Measurements from ENCODE around the gene CNTNAP2.
"Not testable (repeated sequence)": the region's sequence is repeated elsewhere in the genome, so short reads cannot be mapped to it uniquely, and the experiment has no call there.

Gene CNTNAP2

DNA sequence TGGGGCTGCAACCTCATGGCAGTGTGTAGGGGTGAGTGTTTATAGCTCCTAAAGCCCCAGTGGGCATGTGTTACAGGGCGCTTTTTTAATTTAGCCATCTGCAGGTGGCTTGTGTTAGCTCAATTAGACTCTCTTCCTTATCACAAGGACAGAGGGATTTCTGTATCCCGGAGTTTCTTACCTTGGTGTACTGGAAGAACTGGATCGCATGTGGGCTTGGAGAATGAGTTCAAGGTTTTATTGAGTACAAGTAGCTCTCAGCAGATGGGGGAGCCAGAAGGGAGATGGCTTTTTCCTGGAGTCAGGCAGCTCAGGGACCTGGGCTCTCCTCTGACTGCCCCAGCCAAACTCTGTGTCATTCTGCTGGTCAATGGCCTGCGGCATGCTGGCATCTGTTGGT, 2320.4 kb downstream of the CNTNAP2 start:
- no peak for DNase-seq

- DNase-seq: no peak
These were observed 2325.6 kb downstream of the CNTNAP2 start for GRCh38 chr7:148442141-148442655.

DNA sequence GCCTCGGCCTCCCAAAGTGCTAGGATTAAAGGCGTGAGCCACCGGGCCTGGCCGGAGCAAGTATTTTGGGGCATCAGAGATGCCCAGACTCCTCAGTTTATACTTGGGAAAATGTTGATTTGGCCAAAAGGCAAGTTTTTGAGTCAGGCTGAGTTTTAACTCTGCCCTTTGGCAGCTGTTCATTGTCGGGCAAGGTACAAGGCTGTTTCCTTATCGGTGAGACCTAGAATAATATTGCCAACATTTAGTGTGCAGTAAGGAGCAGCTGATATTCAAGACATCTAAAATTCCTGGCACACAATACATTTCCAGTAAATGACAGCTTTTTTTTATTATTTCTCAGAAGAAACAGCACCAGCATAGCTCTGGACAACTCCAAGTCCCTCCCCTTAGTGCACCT, 2326.3 kb downstream of the CNTNAP2 start:
- DNase-seq: no peak

DNA sequence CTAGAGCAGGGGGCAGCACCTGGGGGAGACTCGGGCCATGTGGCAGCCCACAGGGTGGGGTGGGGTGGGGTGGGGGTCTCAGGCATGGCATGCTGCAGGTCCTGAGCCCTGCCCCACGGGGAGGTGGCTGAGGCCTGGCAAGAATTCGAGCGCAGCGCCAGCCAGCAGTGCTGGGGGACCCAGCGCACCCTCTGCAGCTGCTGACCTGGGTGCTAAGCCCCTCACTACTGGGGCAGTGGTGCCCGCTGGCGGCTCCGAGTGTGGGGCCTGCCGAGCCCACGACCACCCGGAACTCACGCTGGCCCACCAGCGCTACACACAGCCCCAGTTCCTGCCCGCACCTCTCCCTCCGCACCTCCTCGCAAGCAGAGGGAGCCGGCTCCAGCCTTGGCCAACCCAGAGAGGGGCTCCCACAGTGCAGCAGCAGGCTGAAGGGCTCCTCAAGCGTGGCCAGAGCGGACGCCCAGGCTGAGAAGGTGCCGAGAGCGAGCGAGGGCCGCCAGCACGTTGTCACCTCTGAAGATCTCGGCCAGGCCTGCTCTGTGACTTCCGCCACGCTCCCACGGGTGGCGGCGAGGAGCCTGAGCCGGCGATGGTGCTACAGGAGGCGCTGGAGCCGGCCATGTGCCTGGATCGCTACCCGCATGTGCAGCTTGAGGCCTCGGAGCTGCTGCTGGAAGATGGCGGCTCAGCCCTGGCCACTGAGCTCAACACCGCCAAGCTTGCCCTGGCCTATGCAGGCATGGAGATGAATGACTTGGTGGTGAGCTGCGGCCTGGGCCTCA, 2328.9 kb downstream of the CNTNAP2 start:
- no peak for DNase-seq

DNA sequence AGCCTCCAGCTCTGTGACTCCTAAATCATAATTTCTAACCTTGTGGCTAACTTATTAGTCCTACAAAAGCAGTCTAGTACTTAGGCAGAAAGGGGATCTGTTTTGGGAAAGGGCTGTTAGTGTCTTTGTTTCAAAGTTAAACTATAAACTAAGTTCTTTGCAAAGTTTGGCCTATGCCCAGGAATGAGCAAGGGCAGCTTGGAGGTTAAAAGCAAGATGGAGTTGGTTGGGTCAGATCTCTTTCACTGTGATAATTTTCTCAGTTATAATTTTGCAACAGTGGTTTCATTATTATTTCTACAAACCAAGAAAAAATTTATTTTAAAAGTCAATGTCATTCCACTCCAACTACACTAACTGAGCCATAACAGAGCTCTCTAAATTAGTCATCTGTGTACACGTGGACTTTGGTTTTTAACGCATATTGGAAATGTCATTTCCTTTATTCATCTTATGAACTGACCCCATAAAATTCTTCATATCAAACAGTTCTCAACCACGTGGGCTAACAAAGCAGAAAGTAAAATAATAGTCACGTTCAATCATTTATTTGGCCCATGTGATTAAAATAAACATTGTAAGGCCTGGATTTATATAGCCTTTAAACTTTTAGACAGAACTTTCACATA, 2330.7 kb downstream of the CNTNAP2 start:
- DNase-seq: no peak

- not testable (repeated sequence) for DNase-seq
These were observed 2334.9 kb downstream of the CNTNAP2 start for GRCh38 chr7:148451526-148451925.

GRCh38 chr7:148456351-148456750, 2339.8 kb downstream of the CNTNAP2 start:
- no peak for DNase-seq

- no peak for DNase-seq
These were observed 2340.8 kb downstream of the CNTNAP2 start for GRCh38 chr7:148457310-148457921.

DNA sequence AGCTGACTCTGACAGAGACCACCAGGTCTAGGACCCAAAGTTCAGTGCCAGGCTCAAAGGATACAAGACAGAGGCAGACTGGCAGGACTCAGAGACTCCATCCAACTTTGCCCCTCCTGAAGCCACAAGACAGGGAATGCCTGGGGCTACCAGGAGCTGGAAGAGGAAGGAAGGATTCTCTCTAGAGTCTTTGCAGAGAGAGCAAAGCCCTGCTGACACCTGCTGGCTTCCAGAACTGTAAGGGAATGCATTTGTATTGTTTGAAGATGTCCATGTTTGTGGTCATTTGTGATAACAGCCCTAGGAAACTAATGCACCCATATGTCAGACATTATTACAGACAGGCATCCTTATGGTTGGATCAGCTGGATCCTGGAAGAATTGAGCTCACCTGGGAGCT, 2341.7 kb downstream of the CNTNAP2 start:
- DNase-seq: no peak

DNA sequence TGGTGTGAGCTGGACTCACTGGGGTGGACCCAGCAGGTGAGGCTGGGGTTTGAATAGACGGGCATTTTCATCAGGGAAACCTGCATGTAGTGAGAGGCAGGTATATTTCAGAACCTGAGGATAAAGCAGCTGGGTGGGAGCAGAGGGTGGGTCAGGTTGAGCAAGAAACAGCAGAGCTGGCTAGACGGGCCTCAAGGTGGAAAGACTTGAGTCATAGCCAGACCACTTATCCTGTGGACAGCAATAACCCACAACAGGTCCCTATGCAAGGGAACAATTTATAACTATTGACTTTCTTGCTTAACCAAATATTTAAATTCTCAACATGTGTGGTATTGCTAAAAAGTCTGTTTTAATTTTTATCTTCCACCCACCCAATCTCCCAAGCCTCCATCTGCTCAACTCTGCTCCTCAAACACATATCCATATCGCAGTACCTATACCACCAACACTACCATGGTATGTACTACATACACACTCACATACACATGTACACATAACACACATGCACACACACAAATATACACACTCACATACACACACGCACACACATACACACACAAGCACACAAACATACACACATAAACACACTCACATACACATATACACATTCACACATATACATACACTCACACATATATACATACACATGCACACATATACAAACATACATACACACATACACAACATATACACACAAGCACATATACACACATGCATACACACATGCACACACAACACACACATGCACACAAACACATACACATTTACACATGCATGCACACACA, 2345.0 kb downstream of the CNTNAP2 start:
- DNase-seq: no peak

- DNase-seq: not testable (repeated sequence)
These were observed 2346.2 kb downstream of the CNTNAP2 start for GRCh38 chr7:148462774-148463173.

GRCh38 chr7:148463210-148463609, 2346.6 kb downstream of the CNTNAP2 start:
- no peak for DNase-seq

GRCh38 chr7:148464947-148465346, 2348.3 kb downstream of the CNTNAP2 start:
- no peak for DNase-seq

- DNase-seq: not testable (repeated sequence)
These were observed 2348.8 kb downstream of the CNTNAP2 start for GRCh38 chr7:148465441-148465840.

DNA sequence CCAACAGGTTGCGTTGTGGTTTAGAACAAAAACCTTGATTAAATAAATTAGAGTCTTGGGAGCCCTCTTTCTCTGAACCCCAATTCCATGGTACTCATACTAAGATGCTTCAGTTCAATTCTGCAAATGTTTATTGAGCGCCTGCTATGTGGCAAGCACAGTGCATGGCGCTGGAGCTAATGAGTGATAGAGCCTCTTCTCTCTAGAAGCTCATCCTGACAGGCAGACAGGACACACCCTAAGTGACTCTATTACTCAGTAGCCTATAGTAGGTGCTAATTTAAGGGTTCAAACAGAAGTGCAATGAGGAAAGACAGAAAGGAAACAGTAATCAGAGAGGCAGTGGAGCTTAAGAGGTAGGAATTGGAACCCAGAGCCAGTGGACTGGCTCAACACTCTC, 2349.5 kb downstream of the CNTNAP2 start:
- no peak for DNase-seq

DNA sequence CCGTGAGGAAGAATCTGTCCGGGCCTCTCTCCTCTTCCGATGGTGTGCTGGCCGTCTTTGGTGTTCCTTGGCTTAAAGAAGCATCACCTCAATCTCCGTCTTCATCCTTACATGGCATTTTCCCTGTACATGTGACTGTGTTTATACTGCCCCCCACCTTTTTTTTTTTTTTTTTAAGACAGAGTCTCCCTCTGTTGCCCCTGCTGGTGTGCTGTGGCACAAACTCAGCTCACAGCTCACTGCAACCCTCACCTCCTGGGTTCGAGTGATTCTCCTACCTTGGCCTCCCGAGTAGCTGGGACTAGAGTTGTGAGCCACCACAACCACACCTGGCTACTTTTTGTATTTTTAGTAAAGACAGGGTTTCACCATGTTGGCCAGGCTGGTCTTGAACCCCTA, 2352.1 kb downstream of the CNTNAP2 start:
- DNase-seq: no peak
